Medulla oblongata (tissue), 1 donor: Measurements from ENCODE around the gene SLC39A11.

Source experiments
- DNase-seq: peaks from one replicate; pipeline ENCODE4 v3.0.0-alpha.2; 2015; ENCODE audit errors: extremely low spot score

Gene SLC39A11

DNA sequence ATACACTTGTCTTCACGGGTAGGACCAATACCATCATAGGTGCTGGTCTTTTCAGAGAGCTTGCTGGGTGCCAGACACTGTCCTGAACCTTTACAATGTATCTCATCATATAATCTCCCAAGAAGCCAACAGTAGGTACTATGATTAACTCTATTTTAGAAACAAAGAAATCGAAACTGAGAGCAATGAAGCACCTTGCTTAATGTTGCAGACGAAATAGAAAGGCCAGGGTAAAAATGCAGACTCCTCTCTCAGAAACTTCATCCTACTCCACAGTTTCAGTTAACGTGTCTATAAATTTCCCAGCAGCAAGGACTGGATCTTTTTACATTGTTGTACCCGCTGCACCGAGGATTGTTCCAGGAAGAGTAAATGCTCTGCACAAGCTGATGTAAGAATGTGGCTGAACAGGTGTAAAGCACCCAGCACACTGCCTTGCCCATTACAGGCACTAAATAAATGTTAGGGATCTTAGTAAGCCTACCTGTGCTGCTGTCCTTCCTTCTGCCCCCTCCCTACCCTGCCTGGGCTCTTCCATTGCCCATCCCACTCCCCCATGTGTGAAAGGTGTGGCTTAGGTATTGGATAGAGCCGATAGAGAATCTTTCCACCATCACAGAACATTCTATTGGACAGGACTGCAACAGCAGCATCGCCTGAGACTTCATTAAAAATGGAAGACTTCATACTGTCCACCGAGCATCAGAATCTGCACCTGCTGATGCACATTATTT is 495.0 kb downstream of the SLC39A11 start:
- DNase-seq: no peak
